Endothelial cell of umbilical vein (primary cell): Measurements from ENCODE around the gene MMP1. TPM values are rescaled to one million over a fixed set of nuclear protein-coding genes. Genes with fewer than 3 reads are reported as not detected.
A peak's percentile ranks its signal among the peaks of the same experiment; 100 is the strongest.

Experiments used
- BruUV-seq: library from RNA; stranded (reverse); fragments of 400-500 nt; replicated peaks from 2 replicates; lab custom pipeline; 2021; lab: Mats Ljungman, UMichigan
- CTCF ChIA-PET: fragments of 300-600, 350-600 bp; sonication (Branson Sonifier 250); formaldehyde crosslinking; loops from one replicate; lab custom pipeline; 2021; ENCODE audit warnings: antibody characterized with exemption, inconsistent platforms; lab: Charles Lee
- POLR2A ChIA-PET: fragments of 300-600, 350-600 bp; sonication (Branson Sonifier 250); formaldehyde crosslinking; loops from one replicate; lab custom pipeline; 2021; ENCODE audit warnings: antibody characterized with exemption, inconsistent platforms; lab: Charles Lee
- DNase-seq: peaks from one replicate; pipeline ENCODE4 v3.0.0-alpha.2; 2011; ENCODE audit warnings: low read depth, low spot score
- FAIRE-seq: peaks from 2 replicates; lab custom pipeline; 2011; peaks lifted over from hg19 to GRCh38; lab: Jason Lieb, UNC
- H2AFZ ChIP-seq: 2 replicates; pipeline ENCODE4 v1.6.0; 2012; ENCODE audit warnings: low read depth, low read length, control low read depth, inconsistent platforms
- H3K27ac ChIP-seq: 2 replicates; pipeline ENCODE4 v1.5.1; 2011; ENCODE audit warnings: low read depth, mild to moderate bottlenecking, control low read depth, low read length, moderate library complexity; ENCODE audit not compliant: insufficient read depth
- H3K27me3 ChIP-seq, 2 experiments: 2 replicates each; pipeline versions ENCODE4 v1.6.0 to v1.6.1; 2011; ENCODE audit warnings: low read length in 2 of 2, mixed read lengths in 1 of 2; ENCODE audit not compliant: control insufficient read depth in 2 of 2, insufficient read depth in 2 of 2
- H3K36me3 ChIP-seq, 2 experiments: 2 replicates in 1 of 2; 3 replicates in 1 of 2; pipeline ENCODE4 v1.5.1; 2011; ENCODE audit warnings: low read length in 2 of 2, mild to moderate bottlenecking in 1 of 2, moderate library complexity in 1 of 2; ENCODE audit not compliant: control insufficient read depth in 2 of 2, insufficient read depth in 2 of 2; ENCODE audit errors: extremely low read depth in 1 of 2
- H3K4me1 ChIP-seq: 3 replicates; pipeline ENCODE4 v1.5.1; 2011; ENCODE audit warnings: mild to moderate bottlenecking, low read length; ENCODE audit not compliant: control insufficient read depth, insufficient read depth; ENCODE audit errors: extremely low read depth
- H3K4me2 ChIP-seq: 2 replicates; pipeline ENCODE4 v1.6.1; 2011; ENCODE audit warnings: low read length, control low read depth, mixed read lengths; ENCODE audit not compliant: insufficient read depth
- H3K4me3 ChIP-seq, 3 experiments: fragments of 200-600 bp in 1 of 3; sonication (generic), shearing (Covaris generic) in 1 of 3; replicated peaks in 1 of 3; 2 replicates each; pipeline ENCODE4 v1.5.1; 2011 to 2016; ENCODE audit warnings: control low read depth in 3 of 3, low read length in 3 of 3, mild to moderate bottlenecking in 2 of 3, inconsistent platforms in 1 of 3, low read depth in 1 of 3, moderate library complexity in 1 of 3; ENCODE audit not compliant: insufficient read depth in 1 of 3
- H3K79me2 ChIP-seq: 2 replicates; pipeline ENCODE4 v1.6.0; 2012; ENCODE audit warnings: low read length, inconsistent platforms; ENCODE audit not compliant: control insufficient read depth, insufficient read depth
- H3K9ac ChIP-seq: replicated peaks from 2 replicates; pipeline ENCODE3; 2011; ENCODE audit warnings: low read length, control low read depth; ENCODE audit not compliant: insufficient read depth; ENCODE audit errors: extremely low read depth
- H3K9me1 ChIP-seq: replicated peaks from 3 replicates; pipeline ENCODE4 v1.6.0; 2011; ENCODE audit warnings: mild to moderate bottlenecking, low read length; ENCODE audit not compliant: control insufficient read depth, insufficient read depth; ENCODE audit errors: extremely low read depth
- H3K9me3 ChIP-seq: replicated peaks from 2 replicates; pipeline ENCODE4 v1.5.1; 2012; ENCODE audit warnings: low read length, inconsistent platforms; ENCODE audit not compliant: control insufficient read depth, insufficient read depth
- H4K20me1 ChIP-seq: replicated peaks from 2 replicates; pipeline ENCODE3; 2011; ENCODE audit warnings: mild to moderate bottlenecking, low read length; ENCODE audit not compliant: control insufficient read depth, insufficient read depth; ENCODE audit errors: extremely low read depth
- CTCF ChIP-seq, 2 donors: IDR thresholded peaks; 1 replicate in 1 of 2; 2 replicates in 1 of 2; pipeline ENCODE4 v1.5.1; 2011; ENCODE audit warnings: low read length in 2 of 2, mild to moderate bottlenecking in 2 of 2, moderate library complexity in 2 of 2, control low read depth in 1 of 2, inconsistent platforms in 1 of 2, low read depth in 1 of 2; ENCODE audit not compliant: insufficient read depth in 1 of 2; ENCODE audit errors: extremely low read depth in 1 of 2
- EZH2 ChIP-seq: IDR thresholded peaks from 2 replicates; pipeline ENCODE4 v1.6.1; 2012; ENCODE audit warnings: borderline replicate concordance, low read depth, mild to moderate bottlenecking, moderate library complexity, low read length, inconsistent platforms; ENCODE audit not compliant: severe bottlenecking
- FOS ChIP-seq: IDR thresholded peaks from 2 replicates; pipeline ENCODE4 v1.6.1; 2011; ENCODE audit warnings: mild to moderate bottlenecking, low read length, moderate library complexity, borderline replicate concordance; ENCODE audit not compliant: insufficient read depth
- GATA2 ChIP-seq: IDR thresholded peaks from 2 replicates; pipeline ENCODE4 v1.7.0; 2011; ENCODE audit warnings: low read depth, mild to moderate bottlenecking, moderate library complexity, mixed read lengths, low read length; ENCODE audit not compliant: insufficient read length, insufficient read depth
- JUN ChIP-seq: IDR thresholded peaks from 2 replicates; pipeline ENCODE4 v1.6.1; 2011; ENCODE audit warnings: borderline replicate concordance, low read depth; ENCODE audit not compliant: insufficient read length, insufficient read depth
- MAX ChIP-seq: IDR thresholded peaks from 2 replicates; pipeline ENCODE4 v1.6.1; 2011; ENCODE audit not compliant: insufficient read depth, insufficient read length
- MYC ChIP-seq: IDR thresholded peaks from one replicate; pipeline ENCODE4 v1.6.1; 2011; ENCODE audit warnings: mild to moderate bottlenecking, low read depth, low read length
- POLR2A ChIP-seq: IDR thresholded peaks from 2 replicates; pipeline ENCODE4 v1.6.1; 2012; ENCODE audit warnings: low read depth, mild to moderate bottlenecking, control low read depth, low read length
- POLR2AphosphoS5 ChIP-seq: IDR thresholded peaks from 2 replicates; pipeline ENCODE4 v1.6.1; 2012; ENCODE audit warnings: low read depth, mild to moderate bottlenecking, control low read depth, low read length, moderate library complexity; ENCODE audit not compliant: insufficient read depth
- dilution Hi-C: fragments of 300-500 bp; cut with MboI; formaldehyde crosslinking; loops from one replicate; pipeline ENCODE4 v1.15.0; 2019; ENCODE audit warnings: low sequenced_read_pairs; ENCODE audit not compliant: extremely low pct_ligation_motif_present
- intact Hi-C: fragments of 100-400 bp; cut with micrococcal nuclease; formaldehyde crosslinking; loops from one replicate; pipeline ENCODE4 v1.10.0; 2022
- polyA plus RNA-seq, 4 experiments: library from polyadenylated mRNA; depleted of rRNA in 3 of 4; stranded (reverse) in 3 of 4; unstranded in 1 of 4; fragments of >200 nt; gene quantifications; 2 replicates each; pipeline versions ENCODE4 v1.2.1 to v1.2.3, GENCODE V29; 2011 to 2012; ENCODE audit warnings: missing spikeins in 1 of 4
- total RNA-seq: library from RNA; stranded (reverse); gene quantifications from 2 replicates; pipeline ENCODE4 v1.2.3, GENCODE V29; 2021

The MMP1 gene
- total and polyA plus RNA-seq, 2 donors (not counting 3 experiments of a cell fraction or from before 2014, with no cell fraction given) = 1.4 to 1,694 TPM

GRCh38 chr11:102831128-102831488 is 33.1 kb upstream of the MMP1 start:
- no peak for DNase-seq
- CTCF ChIA-PET = interaction anchor here (0.9 to 1.7 kb wide), 18 partner anchors 9 to 226 kb away, joined by 3 to 17 read pairs (median 6); partner anchors contain the start of gene MMP3
- intact Hi-C loops = loop anchor here (1.0 to 2.0 kb wide), 4 partner anchors 32 to 770 kb away; partner anchors contain the start of gene MMP1
- Histone ChIP-seq H3K36me3 (no peaks in the 10 kb centered on the region), H3K4me1 (no peaks in the 10 kb centered on the region), H3K27ac (no peak overlapping the region), H3K9me3 (no peaks in the 10 kb centered on the region), H3K9me1 (no peaks in the 10 kb centered on the region), H2AFZ (no peak overlapping the region), H4K20me1 (no peaks in the 10 kb centered on the region), H3K9ac (no peak overlapping the region), H3K27me3 (peaks cover 5 to 11% of the 10 kb centered on the region in 2 experiments), H3K4me2 (peak overlapping the region; percentile 39), H3K4me3 (no peak overlapping the region), H3K79me2 (no peaks in the 10 kb centered on the region)
- BruUV-seq = no TSS peak
- no peak for TF ChIP-seq CTCF (IDR thresholded peaks at IDR 0.05; ENCODE audit: extremely low read depth in 1 of 2, insufficient read depth in 1 of 2, low read depth in 1 of 2, low read length in 2 of 2)
- no peak for TF ChIP-seq GATA2
- no peak for TF ChIP-seq POLR2AphosphoS5
- no peak for TF ChIP-seq MYC
- TF ChIP-seq FOS = no peak
- no peak for TF ChIP-seq JUN
- no peak for TF ChIP-seq EZH2
- TF ChIP-seq POLR2A = no peak
- TF ChIP-seq MAX = no peak
- dilution Hi-C loops = no loop called here
- POLR2A ChIA-PET = no interaction called here
- FAIRE-seq = no peak
